DOHH2 (cell line): ENCODE data around the gene IL22.

Source experiments
- EZH2phosphoT487 ChIP-seq: fragments of 200-600 bp; sonication (generic); IDR thresholded peaks from 2 replicates; pipeline ENCODE4 v1.6.1; 2017; ENCODE audit warnings: borderline replicate concordance, mild to moderate bottlenecking, antibody characterized with exemption, low read length, moderate library complexity, mixed read lengths
- TF ChIP-seq, protein P1 (sequence below): fragments of 200-600 bp; sonication (generic); IDR thresholded peaks from one replicate; pipeline ENCODE4 v1.5.1; 2014; ENCODE audit warnings: antibody characterized with exemption, mild to moderate bottlenecking, low read depth, low read length; ENCODE audit not compliant: poor library complexity, severe bottlenecking

DNA sequence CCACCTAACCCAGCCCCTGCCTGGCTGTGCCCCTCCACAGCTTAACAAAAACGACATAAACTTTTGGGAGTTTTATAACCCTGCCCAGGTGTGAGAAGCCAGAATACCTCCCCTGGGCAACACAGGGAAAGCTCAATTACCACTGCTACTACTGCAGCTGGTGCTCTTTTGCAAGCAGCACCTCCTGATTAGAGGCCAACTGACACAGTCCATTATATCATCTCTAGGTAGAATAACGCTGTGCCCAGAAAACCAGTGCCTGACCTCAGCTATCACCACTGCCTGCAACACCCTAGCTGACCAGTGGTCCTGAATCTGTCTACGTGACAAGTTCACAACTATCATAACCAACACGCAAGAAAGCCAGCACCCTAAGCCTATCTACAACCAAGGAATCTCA, 44.5 kb upstream of the IL22 start:
- TF ChIP-seq, protein P1, sequence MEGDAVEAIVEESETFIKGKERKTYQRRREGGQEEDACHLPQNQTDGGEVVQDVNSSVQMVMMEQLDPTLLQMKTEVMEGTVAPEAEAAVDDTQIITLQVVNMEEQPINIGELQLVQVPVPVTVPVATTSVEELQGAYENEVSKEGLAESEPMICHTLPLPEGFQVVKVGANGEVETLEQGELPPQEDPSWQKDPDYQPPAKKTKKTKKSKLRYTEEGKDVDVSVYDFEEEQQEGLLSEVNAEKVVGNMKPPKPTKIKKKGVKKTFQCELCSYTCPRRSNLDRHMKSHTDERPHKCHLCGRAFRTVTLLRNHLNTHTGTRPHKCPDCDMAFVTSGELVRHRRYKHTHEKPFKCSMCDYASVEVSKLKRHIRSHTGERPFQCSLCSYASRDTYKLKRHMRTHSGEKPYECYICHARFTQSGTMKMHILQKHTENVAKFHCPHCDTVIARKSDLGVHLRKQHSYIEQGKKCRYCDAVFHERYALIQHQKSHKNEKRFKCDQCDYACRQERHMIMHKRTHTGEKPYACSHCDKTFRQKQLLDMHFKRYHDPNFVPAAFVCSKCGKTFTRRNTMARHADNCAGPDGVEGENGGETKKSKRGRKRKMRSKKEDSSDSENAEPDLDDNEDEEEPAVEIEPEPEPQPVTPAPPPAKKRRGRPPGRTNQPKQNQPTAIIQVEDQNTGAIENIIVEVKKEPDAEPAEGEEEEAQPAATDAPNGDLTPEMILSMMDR = no peak
- no peak for TF ChIP-seq EZH2phosphoT487
